ENCODE measurements around the gene COMMD6. TPM values are rescaled to one million over a fixed set of nuclear protein-coding genes. Genes with fewer than 3 reads are reported as not detected.

Gene COMMD6
- total and polyA plus RNA-seq, 2 experiments from 2014 or later, result 125 to 396 TPM

DNA sequence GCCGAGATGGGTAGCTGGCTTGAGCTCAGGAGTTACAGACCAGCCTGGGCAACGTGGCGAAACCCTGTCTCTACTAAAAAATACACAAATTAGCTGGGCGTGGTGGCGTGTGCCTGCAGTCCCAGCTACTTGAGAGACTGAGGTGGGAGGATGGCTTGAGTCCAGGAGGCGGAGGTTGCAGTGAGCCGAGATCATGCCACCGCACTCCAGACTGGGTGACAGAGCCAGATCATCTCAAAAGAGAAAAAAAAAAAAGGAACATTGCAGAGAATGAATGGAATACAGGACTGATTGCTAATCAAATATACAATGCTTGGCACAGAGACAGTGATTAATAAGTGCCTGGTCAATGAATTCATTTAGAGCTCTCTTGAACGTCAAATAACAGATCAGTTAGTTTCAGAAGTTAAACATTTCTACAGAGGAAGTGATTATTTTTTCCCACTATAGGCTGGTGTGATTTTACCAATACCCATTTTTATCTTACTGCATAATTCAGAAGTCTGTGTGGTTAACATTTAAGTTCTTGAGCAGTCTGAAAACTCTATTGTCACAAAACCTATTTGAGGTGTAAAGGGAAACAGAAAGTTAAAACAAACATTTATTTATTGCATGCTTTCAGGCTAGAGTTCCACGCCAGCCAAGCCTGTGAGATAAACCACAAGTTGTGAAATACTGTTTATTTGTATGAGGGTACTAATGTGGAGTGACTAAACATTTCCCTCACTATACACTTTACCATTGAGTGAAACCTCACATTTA, 48.0 kb downstream of the COMMD6 start:
- DNase-seq (ENCODE audit: low read depth in 1 of 2, low spot score in 1 of 2), result peak in 1 of 2 donors; percentile 82
- TF ChIP-seq, protein P1, sequence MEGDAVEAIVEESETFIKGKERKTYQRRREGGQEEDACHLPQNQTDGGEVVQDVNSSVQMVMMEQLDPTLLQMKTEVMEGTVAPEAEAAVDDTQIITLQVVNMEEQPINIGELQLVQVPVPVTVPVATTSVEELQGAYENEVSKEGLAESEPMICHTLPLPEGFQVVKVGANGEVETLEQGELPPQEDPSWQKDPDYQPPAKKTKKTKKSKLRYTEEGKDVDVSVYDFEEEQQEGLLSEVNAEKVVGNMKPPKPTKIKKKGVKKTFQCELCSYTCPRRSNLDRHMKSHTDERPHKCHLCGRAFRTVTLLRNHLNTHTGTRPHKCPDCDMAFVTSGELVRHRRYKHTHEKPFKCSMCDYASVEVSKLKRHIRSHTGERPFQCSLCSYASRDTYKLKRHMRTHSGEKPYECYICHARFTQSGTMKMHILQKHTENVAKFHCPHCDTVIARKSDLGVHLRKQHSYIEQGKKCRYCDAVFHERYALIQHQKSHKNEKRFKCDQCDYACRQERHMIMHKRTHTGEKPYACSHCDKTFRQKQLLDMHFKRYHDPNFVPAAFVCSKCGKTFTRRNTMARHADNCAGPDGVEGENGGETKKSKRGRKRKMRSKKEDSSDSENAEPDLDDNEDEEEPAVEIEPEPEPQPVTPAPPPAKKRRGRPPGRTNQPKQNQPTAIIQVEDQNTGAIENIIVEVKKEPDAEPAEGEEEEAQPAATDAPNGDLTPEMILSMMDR (IDR thresholded peaks at IDR 0.05; ENCODE audit: low read depth, low read length), result no peak

DNA sequence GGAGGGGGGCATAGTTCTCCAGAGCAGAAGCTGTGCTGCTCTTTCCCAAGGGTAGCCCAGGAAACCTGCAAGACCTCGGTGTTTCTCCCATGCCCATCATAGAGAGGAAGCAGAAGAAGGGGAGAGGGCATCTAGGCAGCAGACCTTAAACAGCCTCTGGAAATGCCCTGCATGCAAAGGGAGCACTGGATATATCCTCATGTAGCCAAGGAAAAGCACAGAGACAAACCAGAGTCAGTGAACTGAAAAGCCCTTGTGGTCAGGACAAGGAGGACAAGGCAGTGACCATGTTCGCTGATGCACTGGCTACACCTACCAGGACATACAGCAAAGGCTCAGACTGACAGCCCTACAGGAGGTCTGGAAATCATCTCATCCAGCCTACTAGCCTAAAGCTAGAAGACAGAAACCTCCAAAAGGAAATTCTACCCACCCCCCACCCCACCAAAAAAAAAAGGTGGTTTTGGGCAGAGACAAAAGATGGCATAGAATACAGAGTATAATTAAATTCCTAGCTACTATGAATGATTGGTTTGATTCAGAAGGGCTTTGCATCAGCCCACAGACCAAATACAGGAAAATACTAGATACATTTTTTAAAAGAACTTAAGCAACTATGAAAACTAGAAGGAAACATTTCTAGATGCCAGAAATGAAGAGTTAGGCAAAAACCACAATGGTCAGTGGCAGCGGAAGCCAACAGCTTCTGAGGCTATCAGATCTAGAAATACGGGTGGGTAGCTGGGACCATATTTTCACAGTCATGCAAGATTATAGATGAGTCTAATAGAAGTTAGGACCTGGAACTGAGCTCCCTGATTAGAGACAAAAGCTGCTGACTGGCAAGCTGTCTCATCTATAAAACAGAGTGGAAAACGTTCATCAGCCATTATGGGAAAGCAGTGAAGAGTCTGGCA, 51.2 kb downstream of the COMMD6 start:
- H3K27me3 ChIP-seq, result no peaks in the 10 kb centered on the region

More for the DNA sequence above, 48.0 kb downstream of the COMMD6 start:
- no peaks in the 10 kb centered on the region for H3K9me3 ChIP-seq (ENCODE audit: low read depth)
- no peak overlapping the region for H3K27ac ChIP-seq
- H3K36me3 ChIP-seq, result no peaks in the 10 kb centered on the region
- H3K4me3 ChIP-seq, result no peak overlapping the region
- H3K4me1 ChIP-seq (ENCODE audit: low read depth), result no peaks in the 10 kb centered on the region
- H3K27me3 ChIP-seq, result no peaks in the 10 kb centered on the region

DNA sequence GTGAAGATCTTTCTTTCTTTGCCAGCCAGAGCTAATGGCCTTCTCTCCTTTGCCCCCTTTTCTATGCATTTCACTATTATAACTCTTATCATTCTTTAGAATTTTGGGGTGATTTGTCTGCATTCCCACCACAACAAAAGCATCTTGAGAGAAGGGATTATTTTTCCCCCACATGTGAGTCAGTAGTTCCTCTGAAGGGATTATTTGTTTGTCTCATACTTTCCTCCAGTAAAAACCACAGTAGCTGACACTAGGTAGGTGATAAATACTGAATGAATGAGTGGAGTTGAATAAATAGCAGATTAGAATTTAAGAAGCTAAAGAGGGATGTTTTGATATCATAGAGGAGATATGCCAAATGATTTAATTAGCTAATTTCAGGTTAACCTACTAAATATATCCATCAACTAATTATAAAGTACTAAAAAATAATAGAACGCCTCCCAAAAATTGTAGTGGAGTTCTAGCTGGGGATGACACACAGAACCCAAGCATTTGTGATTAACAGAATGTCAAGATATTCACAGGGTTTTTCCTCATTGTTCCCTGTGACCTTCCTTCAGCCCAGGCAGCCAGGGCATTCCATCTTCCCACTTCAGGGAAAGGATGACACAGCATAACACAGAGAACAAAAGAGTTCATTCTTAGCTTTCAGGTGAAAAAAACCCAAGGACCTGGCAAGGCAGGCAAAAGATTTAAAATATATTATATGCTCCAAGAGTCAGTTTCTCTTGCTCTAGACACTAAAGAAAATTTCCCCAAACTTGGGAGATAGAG, 52.2 kb downstream of the COMMD6 start:
- DNase-seq (ENCODE audit: low read depth in 1 of 2, low spot score in 1 of 2), result peak in 1 of 2 donors; percentile 60

More for the DNA sequence above, 51.2 kb downstream of the COMMD6 start:
- TF ChIP-seq, protein P1 (IDR thresholded peaks at IDR 0.05; ENCODE audit: low read depth, low read length), result no peak
- no peak for DNase-seq (ENCODE audit: low read depth in 1 of 2, low spot score in 1 of 2)
- Histone ChIP-seq H3K4me1 (ENCODE audit: low read depth) (peaks cover 4% of the 10 kb centered on the region), H3K27ac (no peak overlapping the region), H3K9me3 (ENCODE audit: low read depth) (no peaks in the 10 kb centered on the region), H3K4me3 (no peak overlapping the region), H3K36me3 (no peaks in the 10 kb centered on the region)

DNA sequence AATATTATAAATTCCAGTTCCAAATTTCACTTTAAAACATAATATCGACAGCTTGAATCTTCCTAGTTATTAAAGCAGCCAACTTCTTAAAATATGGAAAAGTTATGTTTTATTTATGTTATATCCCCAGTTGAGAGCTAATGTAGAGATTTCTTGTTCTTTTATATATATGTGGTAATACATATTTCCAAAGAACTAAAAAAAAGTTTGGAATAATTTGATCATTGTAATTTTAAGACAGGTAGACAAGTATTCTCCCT, 54.9 kb downstream of the COMMD6 start:
- DNase-seq (ENCODE audit: low read depth in 1 of 2, low spot score in 1 of 2), result no peak
- Histone ChIP-seq H3K4me3 (peak overlapping the region; percentile 61), H3K4me1 (ENCODE audit: low read depth) (peaks cover 9% of the 10 kb centered on the region), H3K27me3 (no peaks in the 10 kb centered on the region), H3K9me3 (ENCODE audit: low read depth) (no peaks in the 10 kb centered on the region), H3K27ac (peak overlapping the region; percentile 88), H3K36me3 (no peaks in the 10 kb centered on the region)
- TF ChIP-seq, protein P1 (IDR thresholded peaks at IDR 0.05; ENCODE audit: low read depth, low read length), result no peak

More for the DNA sequence above, 52.2 kb downstream of the COMMD6 start:
- Histone ChIP-seq H3K27ac (no peak overlapping the region), H3K36me3 (no peaks in the 10 kb centered on the region), H3K9me3 (ENCODE audit: low read depth) (no peaks in the 10 kb centered on the region), H3K4me1 (ENCODE audit: low read depth) (peaks cover 4% of the 10 kb centered on the region), H3K4me3 (no peak overlapping the region), H3K27me3 (no peaks in the 10 kb centered on the region)
- TF ChIP-seq, protein P1 (IDR thresholded peaks at IDR 0.05; ENCODE audit: low read depth, low read length), result no peak

DNA sequence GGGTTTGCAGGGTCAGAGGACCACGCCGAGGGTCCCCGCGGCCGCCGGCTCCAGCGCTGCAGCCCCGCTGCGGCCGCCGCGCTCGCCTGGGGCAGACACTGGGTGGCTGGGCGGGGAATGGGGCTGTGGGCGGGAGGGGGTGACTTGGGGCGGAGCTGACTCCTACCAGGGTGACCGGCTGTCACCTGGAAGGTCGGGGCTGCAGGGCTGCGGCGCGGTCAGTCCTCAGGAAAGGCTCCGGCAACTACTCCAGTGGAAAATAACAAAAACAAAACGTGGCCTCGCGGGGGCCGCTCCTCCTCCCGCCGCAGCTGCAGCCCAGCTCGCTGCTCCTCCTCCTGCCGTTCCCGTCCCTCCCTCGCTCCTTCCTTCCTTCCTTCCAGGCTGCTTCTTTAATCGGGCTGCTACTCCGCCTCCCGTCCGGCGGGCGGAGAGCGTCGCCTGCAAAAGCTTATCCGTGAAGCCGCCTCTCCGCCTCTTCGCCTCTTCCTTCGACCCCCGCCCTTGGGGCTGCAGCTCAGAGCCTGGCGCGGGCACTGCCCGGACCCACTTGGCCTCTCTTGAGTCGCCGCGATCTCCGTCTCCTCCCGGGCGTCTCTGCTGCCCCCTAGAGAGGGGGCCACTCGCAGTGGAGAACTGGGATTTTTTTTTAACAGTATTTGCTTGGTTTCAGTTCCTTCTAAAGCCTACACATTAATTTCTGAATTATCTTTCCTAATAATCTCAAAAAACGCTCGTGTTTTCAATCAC, 55.4 kb downstream of the COMMD6 start, which contains the start of gene TBC1D4:
Gene TBC1D4, minus strand, starts transcription at position 100 of the 750 bp plus-strand sequence. CDS start 402 bp downstream, outside the sequence.
- TF ChIP-seq, protein P1 (IDR thresholded peaks at IDR 0.05; ENCODE audit: low read depth, low read length), result peak; percentile 88
- H3K4me3 ChIP-seq, result peak within 1 kb of the TSS; percentile 61
- no peaks in the 10 kb centered on the region for H3K36me3 ChIP-seq
- peaks cover 9% of the 10 kb centered on the region for H3K4me1 ChIP-seq (ENCODE audit: low read depth)
- peak; percentile 96 for DNase-seq (ENCODE audit: low read depth in 1 of 2, low spot score in 1 of 2)
- no peaks in the 10 kb centered on the region for H3K27me3 ChIP-seq
- no peaks in the 10 kb centered on the region for H3K9me3 ChIP-seq (ENCODE audit: low read depth)
- H3K27ac ChIP-seq, result peak within 1 kb of the TSS; percentile 88

All from cardiac muscle cell (in vitro differentiated cells and primary cell).